B cell (primary cell): ENCODE data around the gene ZC2HC1B.

ENCODE experiments used
- CTCF ChIP-seq: fragments of 200-600 bp; IDR thresholded peaks from one replicate; pipeline ENCODE4 v1.8.0; 2022; ENCODE audit warnings: antibody characterized with exemption, mild to moderate bottlenecking
- EZH2 ChIP-seq: IDR thresholded peaks from 2 replicates; pipeline ENCODE4 v1.6.1; 2012; ENCODE audit warnings: borderline replicate concordance, low read depth, mild to moderate bottlenecking, moderate library complexity, low read length; ENCODE audit not compliant: insufficient read depth, poor library complexity, severe bottlenecking

GRCh38 chr6:143843677-143843999, 20.6 kb upstream of the ZC2HC1B start:
- TF ChIP-seq CTCF, result no peak
- no peak for TF ChIP-seq EZH2
